ENCODE data around the gene RALGAPA2. TPM values are rescaled to one million over a fixed set of nuclear protein-coding genes. Genes with fewer than 3 reads are reported as not detected.

RALGAPA2 gene
- total RNA-seq, 6 experiments from 2014 or later = 2.4 to 3.7 (median 3.2) TPM

GRCh38 chr20:20411836-20412235 lies 300.6 kb downstream of the RALGAPA2 start:
- no peak overlapping the region for H3K4me3 Mint-ChIP-seq
- DNase-seq = no peak
- H3K9me3 Mint-ChIP-seq = no peaks in the 10 kb centered on the region
- H3K36me3 Mint-ChIP-seq (ENCODE audit: low read depth) = no peaks in the 10 kb centered on the region
- H3K4me1 Mint-ChIP-seq (ENCODE audit: low read depth) = no peaks in the 10 kb centered on the region
- H3K27ac Mint-ChIP-seq = no peak overlapping the region
- no peak for TF ChIP-seq CTCF (IDR thresholded peaks at IDR 0.05)
- H3K27me3 Mint-ChIP-seq (ENCODE audit: insufficient read depth) = peaks cover 13% of the 10 kb centered on the region

GRCh38 chr20:20411402-20411801 lies 301.0 kb downstream of the RALGAPA2 start:
- H3K4me3 Mint-ChIP-seq = no peak overlapping the region
- peaks cover 11% of the 10 kb centered on the region for H3K27me3 Mint-ChIP-seq (ENCODE audit: insufficient read depth)
- no peaks in the 10 kb centered on the region for H3K4me1 Mint-ChIP-seq (ENCODE audit: low read depth)
- no peak overlapping the region for H3K27ac Mint-ChIP-seq
- TF ChIP-seq CTCF (IDR thresholded peaks at IDR 0.05) = no peak
- no peaks in the 10 kb centered on the region for H3K9me3 Mint-ChIP-seq
- no peaks in the 10 kb centered on the region for H3K36me3 Mint-ChIP-seq (ENCODE audit: low read depth)
- no peak for DNase-seq

GRCh38 chr20:20410678-20411077 lies 301.8 kb downstream of the RALGAPA2 start:
- no peak for DNase-seq
- H3K27me3 Mint-ChIP-seq (ENCODE audit: insufficient read depth) = peaks cover 9% of the 10 kb centered on the region
- no peaks in the 10 kb centered on the region for H3K36me3 Mint-ChIP-seq (ENCODE audit: low read depth)
- no peaks in the 10 kb centered on the region for H3K9me3 Mint-ChIP-seq
- no peak overlapping the region for H3K4me3 Mint-ChIP-seq
- H3K4me1 Mint-ChIP-seq (ENCODE audit: low read depth) = no peaks in the 10 kb centered on the region
- no peak for TF ChIP-seq CTCF (IDR thresholded peaks at IDR 0.05)
- no peak overlapping the region for H3K27ac Mint-ChIP-seq

GRCh38 chr20:20409331-20409730 lies 303.1 kb downstream of the RALGAPA2 start:
- Mint-ChIP-seq H3K4me3 (no peak overlapping the region), H3K36me3 (ENCODE audit: low read depth) (no peaks in the 10 kb centered on the region), H3K9me3 (no peaks in the 10 kb centered on the region), H3K27ac (no peak overlapping the region), H3K4me1 (ENCODE audit: low read depth) (no peaks in the 10 kb centered on the region), H3K27me3 (ENCODE audit: insufficient read depth) (peaks cover 11% of the 10 kb centered on the region)
- TF ChIP-seq CTCF (IDR thresholded peaks at IDR 0.05) = no peak
- no peak for DNase-seq

GRCh38 chr20:20407891-20408805 lies 304.3 kb downstream of the RALGAPA2 start:
- H3K4me3 Mint-ChIP-seq = no peak overlapping the region
- TF ChIP-seq CTCF (IDR thresholded peaks at IDR 0.05) = peak; percentile 72
- H3K4me1 Mint-ChIP-seq (ENCODE audit: low read depth) = no peaks in the 10 kb centered on the region
- no peaks in the 10 kb centered on the region for H3K36me3 Mint-ChIP-seq (ENCODE audit: low read depth)
- no peak overlapping the region for H3K27ac Mint-ChIP-seq
- H3K27me3 Mint-ChIP-seq (ENCODE audit: insufficient read depth) = peaks cover 8% of the 10 kb centered on the region; the same call in 1 of the 2 replicates
- H3K9me3 Mint-ChIP-seq = no peaks in the 10 kb centered on the region
- DNase-seq = peak; percentile 21
